Endometrial microvascular endothelial cells (primary cell): ENCODE results near the gene ADO. TPM values are rescaled to one million over a fixed set of nuclear protein-coding genes. Genes with fewer than 3 reads are reported as not detected.

ENCODE experiments used
- in situ Hi-C: cut with HindIII; loops from 2 replicates; pipeline ENCODE4 v1.10.0; 2017; ENCODE audit warnings: low sequenced_read_pairs, low pct_unique_long_range_greater_than_20kb; ENCODE audit errors: inconsistent ontology term
- total RNA-seq: library from RNA; depleted of rRNA; stranded (reverse); fragments of >200 nt; gene quantifications from one replicate; pipeline ENCODE4 v1.2.3, GENCODE V29; 2015; ENCODE audit errors: inconsistent ontology term

ADO gene
- total RNA-seq, 1 donor from 2014 or later, result 16.7 TPM

- in situ Hi-C loops, result no loop called here
These were observed 46.9 kb downstream of the ADO start for GRCh38 chr10:62851442-62851841.

- in situ Hi-C loops, result no loop called here
These were observed 48.6 kb downstream of the ADO start for GRCh38 chr10:62852961-62853702.

- in situ Hi-C loops, result no loop called here
These were observed 49.2 kb downstream of the ADO start for GRCh38 chr10:62853710-62854109.

- in situ Hi-C loops, result no loop called here
These were observed 51.5 kb downstream of the ADO start for GRCh38 chr10:62856021-62856420.

Other genes with a start within 250 kb of the ADO start
- gene EGR2, start 11.6 kb downstream of the ADO start, total RNA-seq, result 2.9 TPM